ENCODE data around the gene DEF6.

Gene DEF6

DNA sequence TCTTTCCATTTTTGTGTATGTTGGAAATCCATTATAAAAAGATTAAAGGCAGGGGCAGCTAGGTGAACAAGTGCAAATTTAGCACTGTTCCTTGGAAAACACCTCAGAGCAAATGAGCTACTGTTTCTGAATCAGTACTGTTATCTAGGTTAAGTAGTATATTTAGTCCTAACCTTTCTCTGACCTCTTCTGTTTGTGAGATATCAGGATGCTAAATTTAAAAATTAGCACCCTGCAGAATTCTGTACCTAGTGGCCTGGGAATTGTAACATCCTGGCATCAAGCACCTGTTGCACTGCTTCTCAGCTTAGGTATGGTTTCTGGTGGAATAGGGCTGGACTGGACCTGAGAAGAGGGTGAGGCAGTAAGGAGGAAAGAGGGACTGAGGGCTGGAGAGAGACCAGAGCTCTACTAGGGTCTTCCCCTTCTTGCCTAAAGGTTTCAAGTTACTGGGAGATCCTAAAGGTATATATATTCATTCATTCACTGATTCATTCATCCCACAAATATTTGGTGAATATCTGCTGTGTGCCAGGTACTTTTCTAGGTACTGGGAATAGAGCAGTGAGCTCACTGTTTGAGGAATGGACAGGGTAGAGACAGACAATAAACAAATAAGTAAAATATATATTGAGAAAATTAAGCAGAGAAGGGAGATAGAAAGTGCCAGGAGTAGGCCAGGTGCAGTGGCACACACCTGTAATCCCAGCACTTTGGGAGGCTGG, 32.9 kb upstream of the DEF6 start:
- Mint-ChIP-seq H3K27me3 (ENCODE audit: low read depth, poor library complexity) (no peaks in the 10 kb centered on the region), H3K4me1 (peaks cover 56% of the 10 kb centered on the region), H3K4me3 (no peak overlapping the region), H3K36me3 (ENCODE audit: low read depth) (peaks cover 10% of the 10 kb centered on the region), H3K9me3 (no peaks in the 10 kb centered on the region), H3K27ac (no peak overlapping the region)
- TF ChIP-seq, protein P1, sequence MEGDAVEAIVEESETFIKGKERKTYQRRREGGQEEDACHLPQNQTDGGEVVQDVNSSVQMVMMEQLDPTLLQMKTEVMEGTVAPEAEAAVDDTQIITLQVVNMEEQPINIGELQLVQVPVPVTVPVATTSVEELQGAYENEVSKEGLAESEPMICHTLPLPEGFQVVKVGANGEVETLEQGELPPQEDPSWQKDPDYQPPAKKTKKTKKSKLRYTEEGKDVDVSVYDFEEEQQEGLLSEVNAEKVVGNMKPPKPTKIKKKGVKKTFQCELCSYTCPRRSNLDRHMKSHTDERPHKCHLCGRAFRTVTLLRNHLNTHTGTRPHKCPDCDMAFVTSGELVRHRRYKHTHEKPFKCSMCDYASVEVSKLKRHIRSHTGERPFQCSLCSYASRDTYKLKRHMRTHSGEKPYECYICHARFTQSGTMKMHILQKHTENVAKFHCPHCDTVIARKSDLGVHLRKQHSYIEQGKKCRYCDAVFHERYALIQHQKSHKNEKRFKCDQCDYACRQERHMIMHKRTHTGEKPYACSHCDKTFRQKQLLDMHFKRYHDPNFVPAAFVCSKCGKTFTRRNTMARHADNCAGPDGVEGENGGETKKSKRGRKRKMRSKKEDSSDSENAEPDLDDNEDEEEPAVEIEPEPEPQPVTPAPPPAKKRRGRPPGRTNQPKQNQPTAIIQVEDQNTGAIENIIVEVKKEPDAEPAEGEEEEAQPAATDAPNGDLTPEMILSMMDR (IDR thresholded peaks at IDR 0.05) = no peak
- no peak for DNase-seq

GRCh38 chr6:35265523-35265922, 32.1 kb upstream of the DEF6 start:
- Mint-ChIP-seq H3K9me3 (no peaks in the 10 kb centered on the region), H3K27me3 (ENCODE audit: low read depth, poor library complexity) (no peaks in the 10 kb centered on the region), H3K36me3 (ENCODE audit: low read depth) (peaks cover 15% of the 10 kb centered on the region), H3K4me3 (no peak overlapping the region), H3K27ac (no peak overlapping the region), H3K4me1 (peaks cover 50% of the 10 kb centered on the region)
- DNase-seq = no peak
- TF ChIP-seq, protein P1 (IDR thresholded peaks at IDR 0.05) = no peak

- peaks cover 30% of the 10 kb centered on the region for H3K4me1 Mint-ChIP-seq
- H3K27me3 Mint-ChIP-seq (ENCODE audit: low read depth, poor library complexity) = no peaks in the 10 kb centered on the region
- H3K27ac Mint-ChIP-seq = no peak overlapping the region
- no peak for DNase-seq
- TF ChIP-seq, protein P1 (IDR thresholded peaks at IDR 0.05) = no peak
- no peak overlapping the region for H3K4me3 Mint-ChIP-seq
- peaks cover 21% of the 10 kb centered on the region for H3K36me3 Mint-ChIP-seq (ENCODE audit: low read depth)
- no peaks in the 10 kb centered on the region for H3K9me3 Mint-ChIP-seq
Measured at GRCh38 chr6:35267446-35267845, 30.2 kb upstream of the DEF6 start.

DNA sequence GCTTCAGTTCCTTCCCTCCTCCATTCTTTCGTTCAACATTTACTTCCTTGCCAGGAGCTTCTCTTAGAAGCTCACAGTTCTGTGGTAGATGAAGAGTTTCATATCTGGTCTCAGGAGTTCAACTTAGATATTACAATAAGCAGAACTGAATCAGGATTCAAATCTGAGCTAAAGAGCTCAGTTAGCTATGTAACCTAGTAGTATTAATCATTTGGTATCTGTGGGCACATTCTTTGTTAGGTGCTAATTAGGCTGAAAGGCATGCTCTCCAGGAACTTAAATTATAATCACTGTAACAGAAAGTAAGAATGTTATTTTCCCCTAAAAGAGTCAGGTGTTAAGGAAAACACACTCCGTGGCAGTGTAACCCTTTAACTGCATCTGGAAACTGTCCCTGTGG, 29.7 kb upstream of the DEF6 start:
- no peaks in the 10 kb centered on the region for H3K27me3 Mint-ChIP-seq (ENCODE audit: low read depth, poor library complexity)
- no peak overlapping the region for H3K4me3 Mint-ChIP-seq
- DNase-seq = no peak
- peaks cover 26% of the 10 kb centered on the region for H3K4me1 Mint-ChIP-seq
- no peak overlapping the region for H3K27ac Mint-ChIP-seq
- TF ChIP-seq, protein P1 (IDR thresholded peaks at IDR 0.05) = no peak
- H3K9me3 Mint-ChIP-seq = no peaks in the 10 kb centered on the region
- H3K36me3 Mint-ChIP-seq (ENCODE audit: low read depth) = peaks cover 21% of the 10 kb centered on the region

DNA sequence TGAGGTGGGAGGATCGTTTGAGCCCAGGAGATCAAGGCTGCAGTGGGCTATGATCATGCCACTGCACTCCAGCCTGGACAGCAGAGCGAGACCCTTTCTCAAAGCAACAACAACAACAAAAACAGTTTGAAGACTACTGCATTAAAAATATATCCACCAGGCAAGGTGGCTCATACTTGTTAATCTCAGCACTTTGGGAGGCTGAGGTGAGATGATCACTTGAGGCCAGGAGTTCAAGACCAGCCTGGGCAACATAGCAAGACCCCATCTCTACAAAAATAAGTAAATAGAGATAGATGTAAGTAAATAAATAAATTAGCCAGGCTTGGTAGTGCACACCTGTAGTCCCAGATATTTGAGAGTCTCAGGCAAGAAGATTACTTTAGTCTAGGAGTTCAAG, 25.6 kb upstream of the DEF6 start:
- H3K9me3 Mint-ChIP-seq = no peaks in the 10 kb centered on the region
- H3K4me1 Mint-ChIP-seq = peaks cover 26% of the 10 kb centered on the region
- no peak for DNase-seq
- H3K36me3 Mint-ChIP-seq (ENCODE audit: low read depth) = peaks cover 15% of the 10 kb centered on the region
- no peak overlapping the region for H3K27ac Mint-ChIP-seq
- TF ChIP-seq, protein P1 (IDR thresholded peaks at IDR 0.05) = no peak
- H3K4me3 Mint-ChIP-seq = no peak overlapping the region
- no peaks in the 10 kb centered on the region for H3K27me3 Mint-ChIP-seq (ENCODE audit: low read depth, poor library complexity)
